Measurements from ENCODE around the gene ACYP2. TPM values are rescaled to one million over a fixed set of nuclear protein-coding genes. Genes with fewer than 3 reads are reported as not detected.
A peak's percentile ranks its signal among the peaks of the same experiment; 100 is the strongest.

Gene ACYP2
- total and polyA plus RNA-seq, 2 experiments from 2014 or later = 16.6 to 41.6 TPM

- no peak overlapping the region for H3K27ac ChIP-seq
- H3K4me2 ChIP-seq (ENCODE audit: unreplicated experiment) = no peak overlapping the region
- no peak overlapping the region for H2AFZ ChIP-seq
- no peaks in the 10 kb centered on the region for H3K79me2 ChIP-seq (ENCODE audit: insufficient read depth)
- no peaks in the 10 kb centered on the region for H4K20me1 ChIP-seq (ENCODE audit: insufficient read depth)
- H3K27me3 ChIP-seq (replicated peaks; ENCODE audit: insufficient read depth) = no peaks in the 10 kb centered on the region
- H3K9me2 ChIP-seq (ENCODE audit: insufficient read depth) = no peaks in the 10 kb centered on the region
- no peaks in the 10 kb centered on the region for H3K9me3 ChIP-seq (ENCODE audit: low read depth)
- no peak overlapping the region for H3K4me3 ChIP-seq
- in situ Hi-C loops (cut with MboI) = no loop called here
- TF ChIP-seq EZH2 (IDR thresholded peaks at IDR 0.05; ENCODE audit: insufficient read depth, poor library complexity, severe bottlenecking) (no peak), EZH2phosphoT487 (IDR thresholded peaks at IDR 0.05; ENCODE audit: insufficient read depth, low read depth) (no peak)
- H3F3A ChIP-seq (ENCODE audit: insufficient read depth) = 0 out of 2 replicates have a peak, but pooled peaks cover 4% of the 10 kb centered on the region
- peak; percentile 13 for DNase-seq
- 0 out of 2 replicates have a peak, but pooled peaks cover 3% of the 10 kb centered on the region for H3K36me3 ChIP-seq (ENCODE audit: low read depth)
- WGBS, 2 experiments (ENCODE audit: low coverage in 1 of 2, low lambda C conversion rate in 2 of 2, missing lambda C conversion rate in 2 of 2) = 97 to 98% methylated on average over 2 of the region's 2 CpGs
- no peak overlapping the region for H3K9ac ChIP-seq
- peaks cover 5% of the 10 kb centered on the region; the same call in 1 of the 2 replicates for H3K4me1 ChIP-seq (ENCODE audit: insufficient read depth)
These were observed 76.1 kb downstream of the ACYP2 start for GRCh38 chr2:54191361-54192135.

GRCh38 chr2:54194761-54195750 is 79.6 kb downstream of the ACYP2 start:
- H3K36me3 ChIP-seq (ENCODE audit: low read depth) = no peaks in the 10 kb centered on the region
- 0 out of 2 replicates have a peak, but pooled peaks cover under 1% of the 10 kb centered on the region for H3F3A ChIP-seq (ENCODE audit: insufficient read depth)
- in situ Hi-C loops (cut with MboI) = no loop called here
- no peak overlapping the region for H3K27ac ChIP-seq
- no peaks in the 10 kb centered on the region for H3K79me2 ChIP-seq (ENCODE audit: insufficient read depth)
- H3K4me3 ChIP-seq = no peak overlapping the region
- no peak overlapping the region for H2AFZ ChIP-seq
- no peak overlapping the region for H3K9ac ChIP-seq
- no peak for TF ChIP-seq EZH2 (IDR thresholded peaks at IDR 0.05; ENCODE audit: insufficient read depth, poor library complexity, severe bottlenecking)
- no peak for TF ChIP-seq EZH2phosphoT487 (IDR thresholded peaks at IDR 0.05; ENCODE audit: insufficient read depth, low read depth)
- no peak overlapping the region for H3K4me2 ChIP-seq (ENCODE audit: unreplicated experiment)
- no peaks in the 10 kb centered on the region for H4K20me1 ChIP-seq (ENCODE audit: insufficient read depth)
- H3K9me3 ChIP-seq (ENCODE audit: low read depth) = no peaks in the 10 kb centered on the region
- 84 to 85% methylated on average over 8 of the region's 8 CpGs for WGBS, 2 experiments (ENCODE audit: low coverage in 1 of 2, low lambda C conversion rate in 2 of 2, missing lambda C conversion rate in 2 of 2)
- peaks cover 5% of the 10 kb centered on the region; the same call in 1 of the 2 replicates for H3K4me1 ChIP-seq (ENCODE audit: insufficient read depth)
- H3K9me2 ChIP-seq (ENCODE audit: insufficient read depth) = no peaks in the 10 kb centered on the region
- no peak for DNase-seq
- H3K27me3 ChIP-seq (replicated peaks; ENCODE audit: insufficient read depth) = no peaks in the 10 kb centered on the region

DNA sequence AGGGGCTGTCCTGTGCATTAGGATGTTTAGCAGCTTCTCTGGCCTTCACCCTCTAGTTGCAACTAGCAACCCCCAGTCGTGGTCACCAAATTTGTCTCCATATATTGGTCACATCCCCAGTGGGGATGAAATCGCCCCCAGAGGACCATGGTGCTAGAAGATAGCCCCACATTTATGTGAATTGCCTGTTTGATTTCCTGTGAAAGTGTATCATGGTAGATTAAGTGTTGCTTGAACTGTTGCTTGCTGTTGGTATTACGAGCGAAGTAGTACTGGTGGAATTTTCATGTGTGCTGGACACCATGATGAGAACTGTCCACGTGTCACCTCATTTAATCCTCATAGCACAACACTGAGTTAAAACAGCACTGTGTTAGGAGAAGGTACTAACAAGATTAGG is 81.2 kb downstream of the ACYP2 start:
- Histone ChIP-seq H3K9me2 (ENCODE audit: insufficient read depth) (no peaks in the 10 kb centered on the region), H3K27ac (no peak overlapping the region), H2AFZ (no peak overlapping the region), H3K79me2 (ENCODE audit: insufficient read depth) (no peaks in the 10 kb centered on the region), H3K9me3 (ENCODE audit: low read depth) (no peaks in the 10 kb centered on the region), H3F3A (ENCODE audit: insufficient read depth) (no peaks in the 10 kb centered on the region), H3K36me3 (ENCODE audit: low read depth) (no peaks in the 10 kb centered on the region), H3K4me3 (no peak overlapping the region), H3K9ac (no peak overlapping the region), H3K27me3 (replicated peaks; ENCODE audit: insufficient read depth) (no peaks in the 10 kb centered on the region), H3K4me1 (ENCODE audit: insufficient read depth) (peaks cover 5% of the 10 kb centered on the region; the same call in 1 of the 2 replicates), H3K4me2 (ENCODE audit: unreplicated experiment) (no peak overlapping the region), H4K20me1 (ENCODE audit: insufficient read depth) (no peaks in the 10 kb centered on the region)
- DNase-seq = no peak
- WGBS, 2 experiments (ENCODE audit: low coverage in 1 of 2, low lambda C conversion rate in 2 of 2, missing lambda C conversion rate in 2 of 2) = 91 to 95% methylated on average over 5 of the region's 5 CpGs
- in situ Hi-C loops (cut with MboI) = no loop called here
- no peak for TF ChIP-seq EZH2phosphoT487 (IDR thresholded peaks at IDR 0.05; ENCODE audit: insufficient read depth, low read depth)

DNA sequence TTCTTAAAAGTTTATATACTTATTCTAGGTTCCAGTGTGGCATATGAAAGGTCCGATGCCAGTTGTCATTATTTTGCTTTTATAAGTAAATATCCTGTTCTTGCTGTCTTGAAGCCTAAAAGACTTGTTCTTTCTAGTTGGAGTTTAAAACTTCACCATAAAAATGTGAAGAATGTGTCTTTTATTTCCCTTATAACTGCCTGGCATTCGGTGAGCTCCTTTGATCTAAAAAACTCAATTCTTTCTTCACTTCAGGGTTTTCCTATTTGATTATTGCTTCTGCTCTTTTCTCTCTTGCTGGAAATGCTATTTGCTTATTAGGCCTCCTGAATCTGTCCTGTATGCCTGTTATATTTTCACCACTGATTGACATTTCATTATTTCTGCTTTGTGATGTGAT is 89.1 kb downstream of the ACYP2 start:
- no peak overlapping the region for H3K4me3 ChIP-seq
- 22 to 23% methylated on average over 2 of the region's 2 CpGs for WGBS, 2 experiments (ENCODE audit: low coverage in 1 of 2, low lambda C conversion rate in 2 of 2, missing lambda C conversion rate in 2 of 2)
- in situ Hi-C loops (cut with MboI) = no loop called here
- no peaks in the 10 kb centered on the region for H3K9me2 ChIP-seq (ENCODE audit: insufficient read depth)
- no peaks in the 10 kb centered on the region for H3K9me3 ChIP-seq (ENCODE audit: low read depth)
- H3F3A ChIP-seq (ENCODE audit: insufficient read depth) = peaks cover 22% of the 10 kb centered on the region
- H2AFZ ChIP-seq = no peak overlapping the region
- no peak for TF ChIP-seq EZH2phosphoT487 (IDR thresholded peaks at IDR 0.05; ENCODE audit: insufficient read depth, low read depth)
- TF ChIP-seq EZH2 (IDR thresholded peaks at IDR 0.05; ENCODE audit: insufficient read depth, poor library complexity, severe bottlenecking) = no peak
- no peak overlapping the region for H3K9ac ChIP-seq
- DNase-seq = no peak
- H4K20me1 ChIP-seq (ENCODE audit: insufficient read depth) = no peaks in the 10 kb centered on the region
- H3K4me1 ChIP-seq (ENCODE audit: insufficient read depth) = peaks cover 33% of the 10 kb centered on the region
- H3K4me2 ChIP-seq (ENCODE audit: unreplicated experiment) = no peak overlapping the region
- H3K79me2 ChIP-seq (ENCODE audit: insufficient read depth) = no peaks in the 10 kb centered on the region
- H3K27ac ChIP-seq = no peak overlapping the region
- no peaks in the 10 kb centered on the region for H3K36me3 ChIP-seq (ENCODE audit: low read depth)
- H3K27me3 ChIP-seq (replicated peaks; ENCODE audit: insufficient read depth) = no peaks in the 10 kb centered on the region

Measured in GM23248 (cell line).